AG08396 (cell line): ENCODE results near the gene WDR4.
"Not testable (repeated sequence)": the region's sequence is repeated elsewhere in the genome, so short reads cannot be mapped to it uniquely, and the experiment has no call there.

Source experiments
- DNase-seq: peaks from one replicate; pipeline ENCODE4 v3.0.0; 2012; ENCODE audit warnings: low spot score, mixed read lengths

WDR4 gene

GRCh38 chr21:42815217-42815616 is 64.1 kb downstream of the WDR4 start:
- no peak for DNase-seq

DNA sequence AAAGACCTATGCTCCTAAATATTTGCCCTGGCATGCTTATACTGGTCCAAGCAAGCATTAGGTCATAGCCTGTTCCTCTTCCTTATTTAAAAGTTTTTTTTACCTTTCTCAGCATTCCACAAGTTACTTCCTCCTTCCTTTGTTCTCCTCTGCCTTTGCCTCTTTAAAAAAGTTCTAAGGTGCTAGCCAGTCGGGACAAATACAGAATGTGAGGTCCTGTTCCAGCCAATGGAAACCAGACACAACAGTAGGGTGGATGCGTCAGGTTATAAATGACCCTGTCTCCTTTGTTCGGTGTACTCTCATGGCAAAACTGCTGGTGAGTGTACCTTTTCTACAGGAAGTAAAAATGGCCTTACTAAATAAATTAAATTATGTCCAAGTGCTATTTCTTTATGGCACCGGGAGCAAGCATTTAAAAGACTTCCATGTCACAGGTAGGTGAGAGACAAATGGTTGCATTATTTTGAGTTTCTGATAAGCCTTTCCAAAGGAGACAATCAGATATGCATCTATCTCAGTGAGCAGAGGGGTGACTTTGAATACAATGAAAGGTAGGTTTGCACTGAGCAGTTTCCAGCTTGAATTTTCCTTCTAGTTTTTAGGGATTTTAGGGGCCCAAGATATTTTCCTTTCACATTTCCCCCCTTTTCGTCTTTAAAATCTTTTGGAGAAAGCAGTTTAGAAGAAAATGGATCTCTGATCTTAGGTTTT is 66.7 kb downstream of the WDR4 start:
- not testable (repeated sequence) for DNase-seq

- no peak for DNase-seq
Measured at GRCh38 chr21:42811960-42812359, 67.4 kb downstream of the WDR4 start.

GRCh38 chr21:42809577-42810475 is 69.5 kb downstream of the WDR4 start:
- no peak for DNase-seq

- no peak for DNase-seq
Measured at GRCh38 chr21:42809171-42809570, 70.2 kb downstream of the WDR4 start.

DNA sequence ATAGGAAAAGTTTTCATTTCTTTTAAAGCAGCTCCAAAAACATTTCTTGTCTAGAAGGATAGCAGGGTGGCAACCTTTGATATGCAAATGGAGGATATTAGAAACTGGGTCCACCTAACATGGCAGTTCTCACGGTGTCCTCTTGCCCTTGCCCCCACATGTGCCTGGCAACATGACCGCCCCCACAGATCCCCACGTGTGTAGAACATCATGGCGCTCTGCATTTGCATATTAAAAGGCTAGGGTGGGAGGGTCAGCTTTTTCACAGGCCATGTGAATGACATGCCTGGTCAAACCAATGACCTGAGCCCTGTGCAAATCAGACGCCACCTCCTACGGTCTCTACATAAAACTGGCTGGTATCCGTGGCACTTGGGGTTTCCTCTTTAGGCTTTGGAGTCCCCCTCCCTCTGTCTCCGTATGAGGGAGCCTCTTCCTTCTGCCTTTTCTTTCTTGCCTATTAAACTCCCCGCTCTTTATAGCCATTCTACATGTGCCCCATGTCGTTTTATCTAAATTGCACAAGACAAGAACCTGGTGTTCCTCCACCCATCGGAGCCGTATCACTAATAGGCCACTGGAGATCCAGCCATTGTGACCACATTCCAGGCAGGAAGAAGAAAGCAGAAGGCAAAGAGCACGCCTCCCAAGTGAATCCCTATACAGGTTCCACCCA is 71.3 kb downstream of the WDR4 start:
- DNase-seq, result no peak

DNA sequence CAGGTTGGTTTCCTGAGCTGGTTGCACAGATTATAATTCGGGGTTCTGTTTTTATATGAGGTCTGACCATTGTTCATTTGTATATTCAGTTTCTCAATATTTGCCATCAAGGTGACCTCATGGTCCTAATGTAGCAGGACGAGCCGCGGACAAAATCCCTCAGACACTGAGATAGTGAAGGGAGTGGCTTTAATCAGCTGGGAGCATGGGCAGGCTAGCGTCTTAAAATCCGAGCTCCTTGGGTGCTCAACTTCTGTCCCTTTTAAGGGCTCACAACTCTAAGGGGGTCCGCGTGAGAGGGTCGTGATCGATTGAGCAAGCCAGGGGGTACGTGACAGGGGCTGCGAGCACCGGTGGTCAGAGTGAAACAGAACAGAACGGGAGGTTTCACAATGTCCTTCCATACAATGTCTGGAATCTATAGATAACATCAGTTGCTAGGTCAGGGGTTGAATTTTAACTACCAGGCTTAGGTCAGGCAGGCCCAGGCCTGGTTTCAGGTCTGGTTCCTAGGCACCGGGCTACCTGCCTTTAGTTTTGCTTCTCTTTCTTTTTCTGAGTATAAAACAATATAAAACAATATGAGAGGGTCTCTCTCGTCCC is 71.9 kb downstream of the WDR4 start:
- DNase-seq, result not testable (repeated sequence)

- no peak for DNase-seq
Measured at GRCh38 chr21:42806509-42807140, 72.7 kb downstream of the WDR4 start.

- DNase-seq, result not testable (repeated sequence)
Measured at GRCh38 chr21:42801616-42802015, 77.7 kb downstream of the WDR4 start.

DNA sequence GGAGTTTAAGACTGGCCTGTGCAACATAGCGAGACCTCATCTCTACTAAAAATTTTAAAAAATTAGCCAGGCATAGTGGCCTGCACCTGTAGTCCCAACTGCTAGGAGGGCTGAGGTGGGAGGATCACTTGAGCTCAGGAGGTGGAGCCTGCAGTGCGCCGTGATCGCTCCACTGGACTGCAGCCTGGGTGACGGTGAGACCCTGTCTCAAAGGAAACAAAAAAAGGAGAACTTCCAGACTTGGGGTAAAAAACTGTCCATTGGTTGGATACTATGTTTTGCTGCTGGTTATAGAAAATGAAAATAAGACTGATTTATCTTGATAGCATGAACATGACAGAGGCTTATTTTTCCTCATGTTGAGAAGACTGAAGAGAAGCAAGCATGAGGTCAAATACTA is 79.4 kb downstream of the WDR4 start:
- no peak for DNase-seq

GRCh38 chr21:42799516-42799915 is 79.8 kb downstream of the WDR4 start:
- no peak for DNase-seq
